ENCODE data around the gene GPR27. TPM values are rescaled to one million over a fixed set of nuclear protein-coding genes. Genes with fewer than 3 reads are reported as not detected.
A peak's percentile ranks its signal among the peaks of the same experiment; 100 is the strongest.

The GPR27 gene
- total RNA-seq, 1 donor from 2014 or later, result 7.1 TPM

GRCh38 chr3:71721002-71721401 lies 32.7 kb upstream of the GPR27 start:
- no peak for TF ChIP-seq CTCF (conservative IDR thresholded peaks at IDR 0.05)
- H3K9me3 Mint-ChIP-seq, result no peaks in the 10 kb centered on the region
- peaks cover 15% of the 10 kb centered on the region for H3K36me3 Mint-ChIP-seq
- peaks cover 14% of the 10 kb centered on the region for H3K4me1 Mint-ChIP-seq (ENCODE audit: unreplicated experiment)
- H3K27ac Mint-ChIP-seq, result no peak overlapping the region
- H3K4me3 Mint-ChIP-seq, result no peak overlapping the region
- no peak for DNase-seq (ENCODE audit: extremely low spot score, unreplicated experiment)
- H3K27me3 Mint-ChIP-seq, result peaks cover 38% of the 10 kb centered on the region

- Mint-ChIP-seq H3K4me3 (no peak overlapping the region), H3K27ac (no peak overlapping the region), H3K9me3 (no peaks in the 10 kb centered on the region), H3K27me3 (peaks cover 40% of the 10 kb centered on the region), H3K4me1 (ENCODE audit: unreplicated experiment) (peaks cover 15% of the 10 kb centered on the region), H3K36me3 (peaks cover 15% of the 10 kb centered on the region)
- TF ChIP-seq CTCF (conservative IDR thresholded peaks at IDR 0.05), result no peak
- no peak for DNase-seq (ENCODE audit: extremely low spot score, unreplicated experiment)
Observed at GRCh38 chr3:71721651-71722157, 32.0 kb upstream of the GPR27 start.

- peak overlapping the region; percentile 61 for H3K4me3 Mint-ChIP-seq
Observed at GRCh38 chr3:71722693-71723092, 31.0 kb upstream of the GPR27 start.

GRCh38 chr3:71723452-71724170 lies 30.0 kb upstream of the GPR27 start:
- no peak for TF ChIP-seq CTCF (conservative IDR thresholded peaks at IDR 0.05)
- Mint-ChIP-seq H3K9me3 (no peaks in the 10 kb centered on the region), H3K36me3 (peaks cover 15% of the 10 kb centered on the region), H3K4me1 (ENCODE audit: unreplicated experiment) (peaks cover 15% of the 10 kb centered on the region), H3K27me3 (peaks cover 45% of the 10 kb centered on the region), H3K4me3 (peak overlapping the region; percentile 90), H3K27ac (peak overlapping the region; percentile 57)
- no peak for DNase-seq (ENCODE audit: extremely low spot score, unreplicated experiment)

More at GRCh38 chr3:71722693-71723092, 31.0 kb upstream of the GPR27 start:
- TF ChIP-seq CTCF (conservative IDR thresholded peaks at IDR 0.05), result no peak
- Mint-ChIP-seq H3K4me1 (ENCODE audit: unreplicated experiment) (peaks cover 15% of the 10 kb centered on the region), H3K9me3 (no peaks in the 10 kb centered on the region), H3K36me3 (peaks cover 15% of the 10 kb centered on the region), H3K27me3 (peaks cover 42% of the 10 kb centered on the region), H3K27ac (no peak overlapping the region)
- no peak for DNase-seq (ENCODE audit: extremely low spot score, unreplicated experiment)

GRCh38 chr3:71724171-71724453 lies 29.5 kb upstream of the GPR27 start:
- DNase-seq (ENCODE audit: extremely low spot score, unreplicated experiment), result no peak
- H3K4me3 Mint-ChIP-seq, result peak overlapping the region; percentile 90
- peaks cover 15% of the 10 kb centered on the region for H3K4me1 Mint-ChIP-seq (ENCODE audit: unreplicated experiment)
- H3K27ac Mint-ChIP-seq, result peak overlapping the region; percentile 57
- H3K9me3 Mint-ChIP-seq, result no peaks in the 10 kb centered on the region
- TF ChIP-seq CTCF (conservative IDR thresholded peaks at IDR 0.05), result no peak
- peaks cover 14% of the 10 kb centered on the region for H3K36me3 Mint-ChIP-seq
- peaks cover 45% of the 10 kb centered on the region for H3K27me3 Mint-ChIP-seq
